HG03432 (cell line): ENCODE results near the gene TRIM62.

ENCODE experiments used
- ATAC-seq: cut with Tn5 transposase; IDR thresholded peaks from one replicate; pipeline ENCODE4 v1.9.1; 2021; ENCODE audit warnings: mild to moderate bottlenecking, moderate library complexity; ENCODE audit not compliant: unreplicated experiment

TRIM62 gene

GRCh38 chr1:33162141-33162540 is 19.7 kb downstream of the TRIM62 start:
- ATAC-seq, result no peak

GRCh38 chr1:33161061-33161681 is 20.7 kb downstream of the TRIM62 start:
- no peak for ATAC-seq

- ATAC-seq, result no peak
Measured at GRCh38 chr1:33159577-33159976, 22.3 kb downstream of the TRIM62 start.

- ATAC-seq, result no peak
Measured at GRCh38 chr1:33158366-33158765, 23.5 kb downstream of the TRIM62 start.

- ATAC-seq, result no peak
Measured at GRCh38 chr1:33157131-33157530, 24.7 kb downstream of the TRIM62 start.

GRCh38 chr1:33155877-33156538 is 25.8 kb downstream of the TRIM62 start:
- ATAC-seq, result no peak

GRCh38 chr1:33153650-33154049 is 28.2 kb downstream of the TRIM62 start:
- ATAC-seq, result no peak

- no peak for ATAC-seq
Measured at GRCh38 chr1:33152685-33153432, 29.0 kb downstream of the TRIM62 start.

- no peak for ATAC-seq
Measured at GRCh38 chr1:33151116-33151515, 30.7 kb downstream of the TRIM62 start.

- ATAC-seq, result no peak
Measured at GRCh38 chr1:33150522-33150921, 31.3 kb downstream of the TRIM62 start.

GRCh38 chr1:33149453-33150190 is 32.2 kb downstream of the TRIM62 start:
- no peak for ATAC-seq

- no peak for ATAC-seq
Measured at GRCh38 chr1:33148615-33149014, 33.2 kb downstream of the TRIM62 start.

- no peak for ATAC-seq
Measured at GRCh38 chr1:33147997-33148314, 33.9 kb downstream of the TRIM62 start.

- no peak for ATAC-seq
Measured at GRCh38 chr1:33147275-33147996, 34.4 kb downstream of the TRIM62 start.

- ATAC-seq, result no peak
Measured at GRCh38 chr1:33146003-33146402, 35.8 kb downstream of the TRIM62 start.

GRCh38 chr1:33143698-33144097 is 38.1 kb downstream of the TRIM62 start:
- ATAC-seq, result no peak

GRCh38 chr1:33143176-33143575 is 38.7 kb downstream of the TRIM62 start:
- no peak for ATAC-seq

GRCh38 chr1:33142483-33143064 is 39.3 kb downstream of the TRIM62 start:
- no peak for ATAC-seq

- ATAC-seq, result no peak
Measured at GRCh38 chr1:33141781-33142180, 40.1 kb downstream of the TRIM62 start.

- no peak for ATAC-seq
Measured at GRCh38 chr1:33141216-33141615, 40.6 kb downstream of the TRIM62 start.
